NB4 (cell line): ENCODE measurements around the gene BCL10.

ENCODE experiments used
- DNase-seq: peaks from one replicate; pipeline ENCODE4 v3.0.0; 2010; ENCODE audit warnings: low read depth
- H3K4me3 ChIP-seq: one replicate; pipeline ENCODE4 v1.5.1; 2011; ENCODE audit warnings: mild to moderate bottlenecking, low read depth, low read length, moderate library complexity
- CTCF ChIP-seq: IDR thresholded peaks from one replicate; pipeline ENCODE4 v1.5.1; 2012; ENCODE audit warnings: low read depth, low read length
- MAX ChIP-seq: IDR thresholded peaks from 2 replicates; pipeline ENCODE4 v1.6.1; 2011; ENCODE audit warnings: low read depth, low read length
- MYC ChIP-seq: IDR thresholded peaks from 2 replicates; pipeline ENCODE4 v1.6.1; 2011; ENCODE audit warnings: low read depth, low read length
- POLR2A ChIP-seq: IDR thresholded peaks from 2 replicates; pipeline ENCODE4 v1.6.1; 2011; ENCODE audit warnings: mild to moderate bottlenecking; ENCODE audit not compliant: insufficient read length; ENCODE audit errors: extremely low read depth

Gene BCL10

GRCh38 chr1:85278853-85279314 lies 2.5 kb upstream of the BCL10 start:
- DNase-seq: peak; percentile 46
- TF ChIP-seq POLR2A (no peak), MYC (no peak), CTCF (no peak), MAX (no peak)
- no peak overlapping the region for H3K4me3 ChIP-seq

GRCh38 chr1:85277802-85278201 lies 1.4 kb upstream of the BCL10 start:
- H3K4me3 ChIP-seq: no peak overlapping the region
- TF ChIP-seq POLR2A (no peak), MYC (no peak), CTCF (no peak)
- no peak for DNase-seq

- TF ChIP-seq MAX (no peak), MYC (no peak), POLR2A (peak; percentile 21), CTCF (no peak)
- no peak for DNase-seq
- H3K4me3 ChIP-seq: peak overlapping the region; percentile 66
Measured at GRCh38 chr1:85276978-85277639, 677 bp upstream of the BCL10 start.

GRCh38 chr1:85275701-85276214 lies 674 bp downstream of the BCL10 start:
- H3K4me3 ChIP-seq: peak overlapping the region; percentile 99
- no peak for DNase-seq
- no peak for TF ChIP-seq MYC
- no peak for TF ChIP-seq POLR2A
- no peak for TF ChIP-seq CTCF
- no peak for TF ChIP-seq MAX

- peak overlapping the region; percentile 99 for H3K4me3 ChIP-seq
- TF ChIP-seq MYC (no peak), CTCF (no peak), MAX (no peak), POLR2A (no peak)
- DNase-seq: peak; percentile 33
Measured at GRCh38 chr1:85274969-85275453, 1.4 kb downstream of the BCL10 start.

- DNase-seq: no peak
- H3K4me3 ChIP-seq: no peak overlapping the region
- TF ChIP-seq CTCF (no peak), MAX (no peak), MYC (no peak), POLR2A (no peak)
Measured at GRCh38 chr1:85273397-85273796, 3.0 kb downstream of the BCL10 start.
